A549 (cell line): ENCODE data around the gene TNC. TPM values are rescaled to one million over a fixed set of nuclear protein-coding genes. Genes with fewer than 3 reads are reported as not detected.
A peak's percentile ranks its signal among the peaks of the same experiment; 100 is the strongest.

ENCODE experiments used
- ATAC-seq, 2 experiments: fragments of 200-7000 bp in 1 of 2; fragments of >200 bp in 1 of 2; cut with Nextera tagmentation in 1 of 2; cut with Tn5 transposase in 1 of 2; 3 replicates each; pipeline versions ENCODE4 v1.8.0 to v1.9.1; 2018 to 2020; ENCODE audit warnings: mild to moderate bottlenecking in 1 of 2, moderate library complexity in 1 of 2
- CTCF ChIA-PET: fragments of 300-600 bp; sonication (Branson Sonifier 250); formaldehyde crosslinking; extraction: SDS; loops from one replicate; lab custom pipeline; 2021; ENCODE audit warnings: antibody characterized with exemption, inconsistent platforms; lab: Yijun Ruan, JAX
- POLR2A ChIA-PET: fragments of 350-600 bp; formaldehyde crosslinking; extraction: SDS; loops from one replicate; lab custom pipeline; 2021; ENCODE audit warnings: antibody characterized with exemption, inconsistent platforms; lab: Yijun Ruan, JAX
- DNase-seq, 2 experiments: peaks; one replicate each; pipeline versions ENCODE4 v3.0.0 to v3.0.0-alpha.2; 2011 to 2016; ENCODE audit warnings: low read depth in 1 of 2, low spot score in 1 of 2
- FAIRE-seq: peaks from 2 replicates; lab custom pipeline; 2011; peaks lifted over from hg19 to GRCh38; lab: Jason Lieb, UNC
- H3K27ac ChIP-seq, 2 experiments: fragments of >200 bp; sonication (Bioruptor Twin); formaldehyde crosslinking; 3 replicates each; pipeline ENCODE4 v1.5.1; 2016 to 2017
- H3K4me1 ChIP-seq: fragments of >200 bp; sonication (Bioruptor Twin); formaldehyde crosslinking; 3 replicates; pipeline ENCODE4 v1.6.1; 2016
- H3K4me2 ChIP-seq: fragments of >200 bp; sonication (Bioruptor Twin); formaldehyde crosslinking; 3 replicates; pipeline ENCODE4 v1.6.1; 2016
- H3K4me3 ChIP-seq: fragments of >200 bp; sonication (Bioruptor Twin); formaldehyde crosslinking; 3 replicates; pipeline ENCODE4 v1.5.1; 2016
- H3K9me3 ChIP-seq: fragments of >200 bp; sonication (Bioruptor Twin); formaldehyde crosslinking; 3 replicates; pipeline ENCODE4 v1.6.1; 2016
- ATOH8 ChIP-seq: fragments of 250-450 bp; sonication (Bioruptor Pico); IDR thresholded peaks from 2 replicates; pipeline ENCODE4 v1.5.0; 2020; ENCODE audit warnings: low read depth, mild to moderate bottlenecking, moderate library complexity
- CBX8 ChIP-seq: fragments of 200-600 bp; sonication (generic); IDR thresholded peaks from 2 replicates; pipeline ENCODE4 v1.6.1; 2016
- CHD4 ChIP-seq: fragments of 200-600 bp; sonication (generic); IDR thresholded peaks from 2 replicates; pipeline ENCODE4 v1.6.1; 2016; ENCODE audit warnings: antibody characterized with exemption, mild to moderate bottlenecking, borderline replicate concordance
- CTCF ChIP-seq: fragments of >200 bp; sonication (Bioruptor Twin); formaldehyde crosslinking; IDR thresholded peaks from 3 replicates; pipeline ENCODE4 v1.5.1; 2016
- EP300 ChIP-seq, 2 experiments: fragments of >200 bp; sonication (Bioruptor Twin); formaldehyde crosslinking; IDR thresholded peaks; 2 replicates in 1 of 2; 3 replicates in 1 of 2; pipeline ENCODE4 v1.6.1; 2016 to 2017
- FOSB ChIP-seq: fragments of 250-450 bp; sonication (Bioruptor Pico); IDR thresholded peaks from 2 replicates; pipeline ENCODE4 v1.5.0; 2020; ENCODE audit warnings: mild to moderate bottlenecking, moderate library complexity
- GATA3 ChIP-seq: IDR thresholded peaks from 2 replicates; pipeline ENCODE4 v1.6.1; 2012; ENCODE audit warnings: borderline replicate concordance
- HEYL ChIP-seq: fragments of 250-450 bp; sonication (Bioruptor Pico); IDR thresholded peaks from 2 replicates; pipeline ENCODE4 v1.8.0; 2021; ENCODE audit warnings: mild to moderate bottlenecking, moderate library complexity
- HOXA7 ChIP-seq: fragments of 250-450 bp; sonication (Bioruptor Pico); IDR thresholded peaks from 2 replicates; pipeline ENCODE4 v1.5.0; 2020; ENCODE audit warnings: mild to moderate bottlenecking, moderate library complexity
- HOXB13 ChIP-seq: fragments of 250-450 bp; sonication (Bioruptor Pico); IDR thresholded peaks from 2 replicates; pipeline ENCODE4 v1.5.0; 2020; ENCODE audit warnings: low read depth, mild to moderate bottlenecking, moderate library complexity
- JUN ChIP-seq, 2 experiments: fragments of >200 bp; sonication (Bioruptor Twin); formaldehyde crosslinking; IDR thresholded peaks; 2 replicates in 1 of 2; 3 replicates in 1 of 2; pipeline ENCODE4 v1.6.1; 2016 to 2017
- JUNB ChIP-seq: fragments of >200 bp; sonication (Bioruptor Twin); formaldehyde crosslinking; IDR thresholded peaks from 2 replicates; pipeline ENCODE4 v1.6.1; 2016
- KDM5A ChIP-seq: fragments of 200-600 bp; sonication (generic); IDR thresholded peaks from 2 replicates; pipeline ENCODE4 v1.6.1; 2016; ENCODE audit warnings: antibody characterized with exemption, mild to moderate bottlenecking
- MAFK ChIP-seq: fragments of 450-650 bp; IDR thresholded peaks from 2 replicates; pipeline ENCODE4 v1.6.1; 2014; ENCODE audit not compliant: partially characterized antibody
- MAZ ChIP-seq: fragments of 150-350 bp; IDR thresholded peaks from 2 replicates; pipeline ENCODE4 v1.6.1; 2014; ENCODE audit warnings: antibody characterized with exemption, low read depth, low read length, borderline replicate concordance
- MYC ChIP-seq: IDR thresholded peaks from 2 replicates; pipeline ENCODE4 v1.6.1; 2012; ENCODE audit warnings: mild to moderate bottlenecking, inconsistent platforms, low read length, improper control_type of control experiment, borderline replicate concordance
- NFE2L2 ChIP-seq: fragments of 150-350 bp; conservative IDR thresholded peaks from 2 replicates; pipeline ENCODE4 v1.6.1; 2014; ENCODE audit warnings: low read length
- NR3C1 ChIP-seq: fragments of >200 bp; sonication (Bioruptor Twin); formaldehyde crosslinking; IDR thresholded peaks from 3 replicates; pipeline ENCODE4 v1.6.1; 2017
- PHF8 ChIP-seq: fragments of 200-600 bp; sonication (generic); IDR thresholded peaks from 2 replicates; pipeline ENCODE4 v1.6.1; 2016; ENCODE audit warnings: low read depth, mild to moderate bottlenecking, antibody characterized with exemption, moderate library complexity, borderline replicate concordance
- POLR2AphosphoS2 ChIP-seq: conservative IDR thresholded peaks from 2 replicates; pipeline ENCODE4 v1.6.1; 2012; ENCODE audit warnings: low read length, improper control_type of control experiment, inconsistent platforms
- RAD21 ChIP-seq, 2 experiments: fragments of >200 bp in 1 of 2; sonication (Bioruptor Twin) in 1 of 2; formaldehyde crosslinking in 1 of 2; IDR thresholded peaks in 1 of 2; conservative IDR thresholded peaks in 1 of 2; 2 replicates in 1 of 2; 3 replicates in 1 of 2; pipeline ENCODE4 v1.6.1; 2012 to 2018; ENCODE audit warnings: inconsistent platforms in 1 of 2
- RARB ChIP-seq: fragments of 250-450 bp; sonication (Bioruptor Pico); IDR thresholded peaks from 2 replicates; pipeline ENCODE4 v1.8.0; 2021; ENCODE audit warnings: mild to moderate bottlenecking, moderate library complexity
- RCOR1 ChIP-seq: fragments of 150-350 bp; IDR thresholded peaks from 2 replicates; pipeline ENCODE4 v1.6.1; 2014; ENCODE audit warnings: antibody characterized with exemption, low read length, low read depth
- REST ChIP-seq: fragments of 200-600 bp; sonication (generic); IDR thresholded peaks from 2 replicates; pipeline ENCODE4 v1.6.1; 2016; ENCODE audit warnings: antibody characterized with exemption, mild to moderate bottlenecking, moderate library complexity
- RFX5 ChIP-seq: fragments of 450-650 bp; IDR thresholded peaks from 2 replicates; pipeline ENCODE4 v1.7.1; 2014; ENCODE audit warnings: antibody characterized with exemption, mild to moderate bottlenecking, moderate library complexity
- RNF2 ChIP-seq: fragments of 200-600 bp; sonication (generic); IDR thresholded peaks from 2 replicates; pipeline ENCODE4 v1.6.1; 2016; ENCODE audit warnings: low read depth, mild to moderate bottlenecking, antibody characterized with exemption, moderate library complexity, borderline replicate concordance
- TFCP2L1 ChIP-seq: fragments of 250-450 bp; sonication (Bioruptor Pico); IDR thresholded peaks from 2 replicates; pipeline ENCODE4 v1.5.0; 2021; ENCODE audit warnings: mild to moderate bottlenecking
- TP53 ChIP-seq: fragments of 250-450 bp; sonication (Bioruptor Pico); IDR thresholded peaks from 2 replicates; pipeline ENCODE4 v1.5.0; 2021; ENCODE audit warnings: mild to moderate bottlenecking, moderate library complexity
- USF2 ChIP-seq: fragments of 450-650 bp; IDR thresholded peaks from 2 replicates; pipeline ENCODE4 v1.6.1; 2014; ENCODE audit warnings: antibody characterized with exemption
- ZFP36 ChIP-seq: fragments of 450-650 bp; IDR thresholded peaks from 2 replicates; pipeline ENCODE4 v1.6.1; 2014; ENCODE audit warnings: borderline replicate concordance; ENCODE audit not compliant: partially characterized antibody
- ZSCAN20 ChIP-seq: fragments of 250-450 bp; sonication (Bioruptor Pico); IDR thresholded peaks from 2 replicates; pipeline ENCODE4 v1.8.0; 2022; ENCODE audit warnings: mild to moderate bottlenecking, moderate library complexity
- whole genome bisulfite sequencing: methylation state at CpG from one replicate; pipeline ENCODE4 v1.1.6; 2017; ENCODE audit errors: missing lambda C conversion rate; 5-methylcytosine and 5-hydroxymethylcytosine counted together
- polyA plus RNA-seq, 4 experiments: library from polyadenylated mRNA; depleted of rRNA in 3 of 4; stranded (reverse); fragments of >200 nt; fragmentation: RNase III in 1 of 4; extraction: RNeasy Plus Mini Kit Qiagen cat#74134 plus additional on column Dnase treatment in 1 of 4; gene quantifications; 2 replicates in 3 of 4; 3 replicates in 1 of 4; pipeline ENCODE4 v1.2.3, GENCODE V29; 2011 to 2017

Gene TNC
- polyA plus RNA-seq, 2 of the 4 experiments (the other 2 are of a cell fraction): 0.50 to 0.63 TPM

GRCh38 chr9:114985959-114986501, 131.9 kb downstream of the TNC start:
- FAIRE-seq: no peak
- POLR2A ChIA-PET: no interaction called here
- CTCF ChIA-PET: interaction anchor here (0.8 to 1.4 kb wide), 2 partner anchors 19 to 75 kb away, joined by 3 to 5 read pairs; no protein-coding TSS in a partner anchor
- no peak for ATAC-seq
- Histone ChIP-seq H3K4me3 (no peak overlapping the region), H3K4me1 (peaks cover 12% of the 10 kb centered on the region), H3K4me2 (no peak overlapping the region), H3K27ac (no peak overlapping the region), H3K9me3 (no peaks in the 10 kb centered on the region)
- DNase-seq: no peak
- TF ChIP-seq RNF2 (no peak), NR3C1 (no peak), JUN (IDR thresholded peaks at IDR 0.05) (no peak), TFCP2L1 (CRISPR knock-in tag) (no peak), MAFK (no peak), RARB (CRISPR knock-in tag) (no peak)
- 46% methylated on average over 2 of the region's 2 CpGs for WGBS

GRCh38 chr9:114981063-114981462, 136.9 kb downstream of the TNC start:
- DNase-seq (peak in 1 of 2 experiments; percentile 60), ATAC-seq (peak; percentile 36 to 54; a peak in 1 of 6 replicates), FAIRE-seq (peak; percentile 49)
- H3K4me1 ChIP-seq: peaks cover 16% of the 10 kb centered on the region
- H3K27ac ChIP-seq: no peak overlapping the region
- ChIA-PET POLR2A (no interaction called here), CTCF (interaction anchor here (0.6 to 2.9 kb wide), 9 partner anchors 9 to 300 kb away, joined by 3 to 12 read pairs (median 4); partner anchors contain the start of gene TEX48)
- no peak overlapping the region for H3K4me3 ChIP-seq
- H3K9me3 ChIP-seq: no peaks in the 10 kb centered on the region
- WGBS: 11% methylated on average over 4 of the region's 4 CpGs
- H3K4me2 ChIP-seq: peak overlapping the region; percentile 62
- TF ChIP-seq ZSCAN20 (CRISPR knock-in tag) (no peak), RFX5 (no peak), USF2 (no peak), EP300 (IDR thresholded peaks at IDR 0.05) (peak in 1 of 2 experiments; percentile 53; a peak in 1 of 5 replicates), REST (no peak), KDM5A (no peak), HEYL (CRISPR knock-in tag) (no peak), HOXA7 (no peak), FOSB (CRISPR knock-in tag) (no peak), RCOR1 (no peak), TP53 (CRISPR knock-in tag) (no peak), GATA3 (peak; percentile 95), HOXB13 (CRISPR knock-in tag) (no peak), NFE2L2 (no peak), POLR2AphosphoS2 (no peak), MAZ (no peak), NR3C1 (no peak), RARB (CRISPR knock-in tag) (no peak), CTCF (no peak), RAD21 (conservative IDR thresholded peaks at IDR 0.05 in 1 of 2, IDR thresholded peaks at IDR 0.05 in 1 of 2) (no peak), JUNB (peak; percentile 80), ATOH8 (no peak), PHF8 (no peak), MYC (no peak), ZFP36 (no peak), CHD4 (no peak), TFCP2L1 (CRISPR knock-in tag) (no peak), RNF2 (no peak), CBX8 (no peak)
